HG03469 (cell line): ENCODE results near the gene HDGFL1.

Experiments
- ATAC-seq: cut with Tn5 transposase; IDR thresholded peaks from one replicate; pipeline ENCODE4 v1.9.1; 2021; ENCODE audit warnings: mild to moderate bottlenecking, moderate library complexity, moderate number of reproducible peaks; ENCODE audit not compliant: unreplicated experiment

The HDGFL1 gene

GRCh38 chr6:22589118-22589517, 19.8 kb downstream of the HDGFL1 start:
- no peak for ATAC-seq

- ATAC-seq = no peak
These were observed 21.1 kb downstream of the HDGFL1 start for GRCh38 chr6:22590423-22590822.

DNA sequence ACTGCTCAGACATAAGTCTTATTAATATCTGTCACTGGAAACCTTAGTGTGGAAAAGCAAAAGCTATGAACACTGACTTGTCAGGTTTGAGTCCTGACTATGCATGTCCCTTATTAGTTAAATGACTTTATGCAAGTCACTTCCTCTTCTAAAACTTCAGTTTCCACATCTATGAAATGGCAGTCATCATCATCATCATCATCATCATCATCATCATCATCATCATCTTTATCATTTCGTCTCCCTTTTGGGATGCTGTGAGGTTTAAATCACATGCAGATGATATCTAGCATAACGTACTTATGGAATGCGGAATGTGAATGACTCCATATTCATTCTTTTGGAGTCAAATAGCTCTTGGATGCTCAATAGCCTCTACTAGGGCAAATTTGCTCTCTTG, 24.5 kb downstream of the HDGFL1 start:
- ATAC-seq = no peak

DNA sequence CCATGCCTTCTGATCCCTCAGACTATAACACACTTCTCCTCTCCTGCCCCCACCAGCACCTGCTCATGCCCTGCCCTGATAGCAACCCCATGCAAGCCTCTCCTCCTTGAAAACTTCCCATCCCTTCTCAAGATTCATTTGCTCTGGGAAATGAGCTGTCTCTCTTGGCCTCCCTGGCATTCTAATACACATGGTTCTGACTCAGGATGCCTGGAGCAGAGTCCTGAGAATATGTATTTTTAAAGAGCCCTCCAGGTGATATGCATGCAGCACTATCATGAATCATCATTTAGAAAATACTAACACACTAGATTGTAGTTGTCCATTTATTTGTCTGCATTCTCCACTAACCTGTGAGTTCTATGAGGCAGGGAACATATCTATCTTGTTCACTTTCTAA, 26.6 kb downstream of the HDGFL1 start:
- no peak for ATAC-seq

GRCh38 chr6:22598339-22598738, 29.0 kb downstream of the HDGFL1 start:
- ATAC-seq = no peak

- no peak for ATAC-seq
These were observed 30.7 kb downstream of the HDGFL1 start for GRCh38 chr6:22600059-22600458.

- no peak for ATAC-seq
These were observed 32.6 kb downstream of the HDGFL1 start for GRCh38 chr6:22601984-22602383.

GRCh38 chr6:22605736-22606135, 36.4 kb downstream of the HDGFL1 start:
- ATAC-seq = no peak

DNA sequence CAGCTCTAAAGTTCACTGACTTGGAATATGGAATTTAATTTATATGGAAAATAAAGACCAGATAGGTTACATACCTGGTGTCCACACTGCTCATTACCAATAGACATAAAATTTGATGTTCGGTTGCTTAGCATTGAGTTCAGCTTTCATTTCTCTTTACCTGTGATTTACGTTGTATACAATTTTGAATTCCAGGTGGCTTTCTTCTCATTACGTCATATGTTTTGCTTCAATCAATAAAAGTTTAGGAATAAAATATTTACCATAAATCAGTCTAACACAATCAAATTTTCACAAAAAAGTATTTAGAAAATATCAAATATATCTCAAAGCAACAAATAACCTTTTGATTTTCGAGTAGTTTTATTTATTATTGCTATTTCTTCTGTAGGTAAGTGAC, 40.8 kb downstream of the HDGFL1 start:
- no peak for ATAC-seq

GRCh38 chr6:22612236-22612635, 42.9 kb downstream of the HDGFL1 start:
- no peak for ATAC-seq

DNA sequence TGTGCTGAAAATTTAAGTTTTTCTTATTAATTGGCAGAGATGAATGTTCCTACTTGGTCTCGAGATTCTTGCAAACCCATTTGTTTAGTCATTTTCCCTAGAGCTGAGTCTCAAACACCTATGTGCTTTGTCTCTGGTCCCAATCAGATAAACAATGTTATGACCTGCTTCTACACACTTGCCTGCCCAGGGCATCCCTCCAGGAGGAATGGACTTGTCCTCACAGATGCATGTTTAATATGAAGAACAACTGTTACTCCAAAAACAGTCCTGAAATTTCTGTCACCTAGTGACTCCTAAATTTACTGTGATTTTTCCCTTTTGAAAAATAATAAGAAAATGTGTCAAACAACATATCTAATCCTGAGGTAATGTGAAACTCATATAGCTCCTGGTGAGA, 43.7 kb downstream of the HDGFL1 start:
- no peak for ATAC-seq

DNA sequence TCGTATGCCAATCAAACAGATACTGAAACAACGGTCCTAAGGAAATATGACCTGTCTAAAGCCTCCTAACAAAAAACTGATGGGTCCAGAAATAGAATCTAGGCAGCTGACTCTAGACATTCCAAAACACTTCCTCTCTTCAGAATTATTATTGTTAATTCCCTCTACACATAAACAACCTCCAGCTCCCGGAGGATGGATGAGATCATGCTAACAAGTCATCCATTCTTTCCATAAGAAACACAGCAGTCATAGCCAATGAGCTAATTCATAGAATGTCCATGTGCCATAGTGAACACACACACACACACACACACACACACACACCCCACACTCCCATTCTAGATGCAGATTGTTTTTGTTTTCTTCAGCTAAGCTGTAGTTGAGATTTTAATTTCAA, 44.3 kb downstream of the HDGFL1 start:
- ATAC-seq = no peak

GRCh38 chr6:22614547-22614946, 45.2 kb downstream of the HDGFL1 start:
- ATAC-seq = no peak

DNA sequence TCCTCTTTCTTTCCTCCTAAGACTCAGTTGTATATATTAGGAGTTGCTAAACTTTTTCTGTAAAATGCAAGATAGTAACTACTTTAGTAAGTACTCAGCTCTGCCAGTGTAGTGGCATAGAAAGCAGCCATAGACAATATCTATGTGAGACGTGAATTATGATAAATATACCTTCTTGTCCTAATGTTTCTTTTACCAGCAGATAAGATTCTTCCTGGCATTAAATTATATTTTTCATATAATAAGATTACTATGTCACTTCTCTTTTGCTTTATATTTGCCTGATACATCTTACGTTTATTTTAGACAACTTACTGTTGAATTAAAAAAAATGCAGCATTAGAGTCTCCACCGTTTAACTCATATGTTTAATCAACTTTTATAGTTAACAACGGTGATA, 51.7 kb downstream of the HDGFL1 start:
- no peak for ATAC-seq
